ENCODE data around the gene BTBD16.

DNA sequence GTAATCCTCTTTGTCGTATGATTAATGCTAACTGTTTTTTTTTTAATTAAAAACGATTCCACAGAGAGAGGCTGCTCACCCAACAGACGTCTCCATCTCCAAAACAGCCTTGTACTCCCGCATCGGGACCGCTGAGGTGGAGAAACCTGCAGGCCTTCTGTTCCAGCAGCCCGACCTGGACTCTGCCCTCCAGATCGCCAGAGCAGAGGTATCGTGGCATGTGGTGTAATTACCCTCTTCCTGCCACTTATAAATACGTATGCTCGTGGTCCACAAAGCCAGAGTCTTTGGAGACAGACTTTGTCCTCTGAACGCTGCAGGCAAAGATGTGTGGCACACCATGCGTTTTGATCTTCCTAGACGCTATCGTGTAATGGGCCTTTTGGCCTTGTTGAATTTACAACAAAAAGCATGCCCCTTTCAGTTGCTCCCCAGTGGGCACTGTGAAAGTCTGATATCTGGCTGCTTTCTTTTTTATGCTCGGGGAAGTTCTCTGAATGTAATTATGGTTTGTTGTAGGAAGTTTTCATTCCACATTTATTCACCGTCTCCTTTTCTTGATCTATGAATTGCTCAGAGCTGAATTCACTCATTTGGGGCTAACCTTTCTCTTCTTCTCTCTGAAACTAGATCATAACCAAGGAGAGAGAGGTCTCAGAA lies 33.6 kb upstream of the BTBD16 start:
- no peak for TF ChIP-seq POLR2A (IDR thresholded peaks at IDR 0.05)
- TF ChIP-seq, protein P1, sequence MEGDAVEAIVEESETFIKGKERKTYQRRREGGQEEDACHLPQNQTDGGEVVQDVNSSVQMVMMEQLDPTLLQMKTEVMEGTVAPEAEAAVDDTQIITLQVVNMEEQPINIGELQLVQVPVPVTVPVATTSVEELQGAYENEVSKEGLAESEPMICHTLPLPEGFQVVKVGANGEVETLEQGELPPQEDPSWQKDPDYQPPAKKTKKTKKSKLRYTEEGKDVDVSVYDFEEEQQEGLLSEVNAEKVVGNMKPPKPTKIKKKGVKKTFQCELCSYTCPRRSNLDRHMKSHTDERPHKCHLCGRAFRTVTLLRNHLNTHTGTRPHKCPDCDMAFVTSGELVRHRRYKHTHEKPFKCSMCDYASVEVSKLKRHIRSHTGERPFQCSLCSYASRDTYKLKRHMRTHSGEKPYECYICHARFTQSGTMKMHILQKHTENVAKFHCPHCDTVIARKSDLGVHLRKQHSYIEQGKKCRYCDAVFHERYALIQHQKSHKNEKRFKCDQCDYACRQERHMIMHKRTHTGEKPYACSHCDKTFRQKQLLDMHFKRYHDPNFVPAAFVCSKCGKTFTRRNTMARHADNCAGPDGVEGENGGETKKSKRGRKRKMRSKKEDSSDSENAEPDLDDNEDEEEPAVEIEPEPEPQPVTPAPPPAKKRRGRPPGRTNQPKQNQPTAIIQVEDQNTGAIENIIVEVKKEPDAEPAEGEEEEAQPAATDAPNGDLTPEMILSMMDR (IDR thresholded peaks at IDR 0.05) = no peak
- TF ChIP-seq POLR2AphosphoS5 (IDR thresholded peaks at IDR 0.05) = no peak

Data from transverse colon (tissue), 4 donors.